Neural cell (in vitro differentiated cells): ENCODE data around the gene PTPN21. TPM values are rescaled to one million over a fixed set of nuclear protein-coding genes. Genes with fewer than 3 reads are reported as not detected.

Experiments used
- H2AFZ ChIP-seq: fragments of 200-600, 300-800 bp; sonication (generic), shearing (Covaris generic); 2 replicates; pipeline ENCODE4 v1.6.0; 2014; ENCODE audit warnings: low read depth, mild to moderate bottlenecking, antibody characterized with exemption, low read length, moderate library complexity
- H3F3A ChIP-seq: fragments of 200-600 bp; shearing (Covaris generic); 2 replicates; pipeline ENCODE4 v1.6.1; 2016; ENCODE audit warnings: mild to moderate bottlenecking, moderate library complexity, mixed read lengths, antibody characterized with exemption, low read length; ENCODE audit not compliant: insufficient read depth, poor library complexity, severe bottlenecking
- H3K27ac ChIP-seq: fragments of 200-600, 300-800 bp; sonication (generic), shearing (Covaris generic); 2 replicates; pipeline ENCODE4 v1.5.1; 2014; ENCODE audit warnings: mild to moderate bottlenecking, low read length, moderate library complexity
- H3K27me3 ChIP-seq: fragments of 300-800, 200-600 bp; sonication (generic), shearing (Covaris generic); 2 replicates; pipeline ENCODE4 v1.6.0; 2014; ENCODE audit warnings: mild to moderate bottlenecking, low read depth, low read length, moderate library complexity; ENCODE audit not compliant: insufficient read depth
- H3K36me3 ChIP-seq: fragments of 300-800, 200-600 bp; sonication (generic), shearing (Covaris generic); 2 replicates; pipeline ENCODE4 v1.5.1; 2014; ENCODE audit warnings: mild to moderate bottlenecking, antibody characterized with exemption, low read length, moderate library complexity; ENCODE audit not compliant: insufficient read depth
- H3K4me2 ChIP-seq: fragments of 300-800, 200-600 bp; sonication (generic), shearing (Covaris generic); 2 replicates; pipeline ENCODE4 v1.6.0; 2014; ENCODE audit warnings: mild to moderate bottlenecking, low read length
- H3K4me3 ChIP-seq: fragments of 300-800, 200-600 bp; sonication (generic), shearing (Covaris generic); 2 replicates; pipeline ENCODE4 v1.5.1; 2014; ENCODE audit warnings: mild to moderate bottlenecking, low read length, moderate library complexity
- H3K79me2 ChIP-seq: fragments of 200-600 bp; shearing (Covaris generic); replicated peaks from 2 replicates; pipeline ENCODE4 v1.6.0; 2014; ENCODE audit warnings: mild to moderate bottlenecking, low read length, moderate library complexity; ENCODE audit not compliant: insufficient read depth
- H3K9ac ChIP-seq: fragments of 300-800, 200-600 bp; sonication (generic), shearing (Covaris generic); 2 replicates; pipeline ENCODE4 v1.6.1; 2016; ENCODE audit warnings: mild to moderate bottlenecking, low read length, mixed read lengths
- H3K9me2 ChIP-seq: fragments of 200-600 bp; shearing (Covaris generic); 2 replicates; pipeline ENCODE4 v1.6.1; 2016; ENCODE audit warnings: mild to moderate bottlenecking, low read length, mixed read lengths; ENCODE audit not compliant: insufficient read depth
- H3K9me3 ChIP-seq: fragments of 200-600, 300-800 bp; sonication (generic), shearing (Covaris generic); 2 replicates; pipeline ENCODE4 v1.6.1; 2016; ENCODE audit warnings: mild to moderate bottlenecking, mixed run types, low read length, moderate library complexity, mixed read lengths
- H4K20me1 ChIP-seq: fragments of 200-600 bp; shearing (Covaris generic); 2 replicates; pipeline ENCODE4 v1.6.1; 2016; ENCODE audit warnings: mild to moderate bottlenecking, mixed run types; ENCODE audit not compliant: insufficient read depth
- EP300 ChIP-seq: fragments of 450-650 bp; conservative IDR thresholded peaks from 2 replicates; pipeline ENCODE4 v1.6.1; 2014; ENCODE audit warnings: antibody characterized with exemption, mild to moderate bottlenecking, moderate library complexity; ENCODE audit not compliant: poor library complexity, severe bottlenecking
- EZH2 ChIP-seq: fragments of 200-600, 300-800 bp; shearing (Covaris generic), sonication (generic); IDR thresholded peaks from 2 replicates; pipeline ENCODE4 v1.6.1; 2014; ENCODE audit warnings: antibody characterized with exemption, low read length, borderline replicate concordance, mild to moderate bottlenecking; ENCODE audit not compliant: insufficient read depth, poor library complexity, severe bottlenecking
- MXI1 ChIP-seq: fragments of 450-650 bp; conservative IDR thresholded peaks from 2 replicates; pipeline ENCODE4 v1.6.1; 2014; ENCODE audit warnings: antibody characterized with exemption, mild to moderate bottlenecking; ENCODE audit not compliant: poor library complexity, severe bottlenecking
- POLR2AphosphoS5 ChIP-seq: IDR thresholded peaks from 2 replicates; pipeline ENCODE4 v1.6.1; 2012
- RAD21 ChIP-seq: fragments of 450-650 bp; conservative IDR thresholded peaks from 2 replicates; pipeline ENCODE4 v1.6.1; 2014; ENCODE audit warnings: antibody characterized with exemption, mild to moderate bottlenecking, moderate library complexity
- SMC3 ChIP-seq: fragments of 450-650 bp; conservative IDR thresholded peaks from 2 replicates; pipeline ENCODE4 v1.6.1; 2014; ENCODE audit warnings: antibody characterized with exemption, mild to moderate bottlenecking, moderate library complexity; ENCODE audit not compliant: poor library complexity
- TAF1 ChIP-seq: IDR thresholded peaks from 2 replicates; pipeline ENCODE4 v1.6.1; 2012; ENCODE audit warnings: low read depth
- polyA plus RNA-seq: library from polyadenylated mRNA; depleted of rRNA; stranded (reverse); fragments of >200 nt; gene quantifications from 2 replicates; pipeline ENCODE4 v1.2.3, GENCODE V29; 2014
- TF ChIP-seq, protein P1 (sequence below): fragments of 450-650 bp; IDR thresholded peaks from 2 replicates; pipeline ENCODE4 v1.5.1; 2014; ENCODE audit warnings: antibody characterized with exemption, mild to moderate bottlenecking, moderate library complexity; ENCODE audit not compliant: poor library complexity, severe bottlenecking
- TF ChIP-seq, protein P2 (sequence below): IDR thresholded peaks from 2 replicates; pipeline ENCODE4 v1.6.1; 2012; ENCODE audit warnings: borderline replicate concordance

PTPN21 gene
- polyA plus RNA-seq, 1 donor from 2014 or later: 4.1 TPM

DNA sequence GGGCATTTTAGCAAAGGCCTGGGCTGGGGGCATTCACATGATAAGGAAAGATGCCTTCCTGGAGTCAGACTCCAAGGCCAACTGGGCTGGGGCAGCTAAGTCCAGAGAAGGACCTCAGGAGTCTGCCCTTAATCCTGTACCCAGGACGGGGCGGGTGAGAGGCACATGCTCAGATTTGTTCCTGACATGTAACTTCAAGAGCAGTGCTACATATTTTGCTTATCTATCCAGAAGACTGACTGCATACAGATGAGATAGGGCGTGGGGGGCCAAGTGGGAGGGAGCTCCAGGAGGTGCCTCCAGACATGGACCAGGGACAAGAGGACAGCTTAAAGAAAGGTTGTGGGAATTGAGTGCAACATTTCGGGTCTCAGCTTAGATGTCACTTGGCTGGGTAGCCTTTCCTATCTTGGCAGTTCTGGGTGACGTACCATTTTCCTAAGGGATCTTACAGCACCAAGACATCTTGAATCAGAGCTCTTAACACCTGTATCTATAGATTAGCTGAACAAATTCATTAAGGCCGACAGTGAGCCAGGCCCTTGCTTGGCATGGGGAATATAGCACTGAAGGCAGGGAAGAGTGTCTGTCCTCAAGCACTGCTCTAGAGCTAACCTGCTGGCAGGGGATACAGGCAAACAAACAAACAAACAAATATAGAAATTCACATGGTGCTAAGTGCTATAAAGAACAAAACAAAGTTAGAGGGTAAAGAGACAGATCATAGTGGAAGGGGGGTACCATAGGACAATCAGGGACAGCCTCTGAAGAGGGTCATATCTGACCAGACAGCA lies 61.2 kb downstream of the PTPN21 start:
- Histone ChIP-seq H3K9me3 (no peaks in the 10 kb centered on the region), H3K27me3 (no peaks in the 10 kb centered on the region), H3K9me2 (no peaks in the 10 kb centered on the region), H3K9ac (no peak overlapping the region), H2AFZ (no peak overlapping the region), H3K79me2 (no peaks in the 10 kb centered on the region), H3F3A (no peaks in the 10 kb centered on the region), H3K4me2 (no peak overlapping the region), H3K27ac (no peak overlapping the region), H3K4me3 (no peak overlapping the region), H3K36me3 (no peaks in the 10 kb centered on the region), H4K20me1 (no peaks in the 10 kb centered on the region)
- TF ChIP-seq SMC3: no peak
- TF ChIP-seq EZH2: no peak
- no peak for TF ChIP-seq RAD21
- TF ChIP-seq, protein P1, sequence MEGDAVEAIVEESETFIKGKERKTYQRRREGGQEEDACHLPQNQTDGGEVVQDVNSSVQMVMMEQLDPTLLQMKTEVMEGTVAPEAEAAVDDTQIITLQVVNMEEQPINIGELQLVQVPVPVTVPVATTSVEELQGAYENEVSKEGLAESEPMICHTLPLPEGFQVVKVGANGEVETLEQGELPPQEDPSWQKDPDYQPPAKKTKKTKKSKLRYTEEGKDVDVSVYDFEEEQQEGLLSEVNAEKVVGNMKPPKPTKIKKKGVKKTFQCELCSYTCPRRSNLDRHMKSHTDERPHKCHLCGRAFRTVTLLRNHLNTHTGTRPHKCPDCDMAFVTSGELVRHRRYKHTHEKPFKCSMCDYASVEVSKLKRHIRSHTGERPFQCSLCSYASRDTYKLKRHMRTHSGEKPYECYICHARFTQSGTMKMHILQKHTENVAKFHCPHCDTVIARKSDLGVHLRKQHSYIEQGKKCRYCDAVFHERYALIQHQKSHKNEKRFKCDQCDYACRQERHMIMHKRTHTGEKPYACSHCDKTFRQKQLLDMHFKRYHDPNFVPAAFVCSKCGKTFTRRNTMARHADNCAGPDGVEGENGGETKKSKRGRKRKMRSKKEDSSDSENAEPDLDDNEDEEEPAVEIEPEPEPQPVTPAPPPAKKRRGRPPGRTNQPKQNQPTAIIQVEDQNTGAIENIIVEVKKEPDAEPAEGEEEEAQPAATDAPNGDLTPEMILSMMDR: no peak
- TF ChIP-seq EP300: no peak
- no peak for TF ChIP-seq MXI1
- TF ChIP-seq POLR2AphosphoS5: no peak
- no peak for TF ChIP-seq TAF1
- TF ChIP-seq, protein P2, sequence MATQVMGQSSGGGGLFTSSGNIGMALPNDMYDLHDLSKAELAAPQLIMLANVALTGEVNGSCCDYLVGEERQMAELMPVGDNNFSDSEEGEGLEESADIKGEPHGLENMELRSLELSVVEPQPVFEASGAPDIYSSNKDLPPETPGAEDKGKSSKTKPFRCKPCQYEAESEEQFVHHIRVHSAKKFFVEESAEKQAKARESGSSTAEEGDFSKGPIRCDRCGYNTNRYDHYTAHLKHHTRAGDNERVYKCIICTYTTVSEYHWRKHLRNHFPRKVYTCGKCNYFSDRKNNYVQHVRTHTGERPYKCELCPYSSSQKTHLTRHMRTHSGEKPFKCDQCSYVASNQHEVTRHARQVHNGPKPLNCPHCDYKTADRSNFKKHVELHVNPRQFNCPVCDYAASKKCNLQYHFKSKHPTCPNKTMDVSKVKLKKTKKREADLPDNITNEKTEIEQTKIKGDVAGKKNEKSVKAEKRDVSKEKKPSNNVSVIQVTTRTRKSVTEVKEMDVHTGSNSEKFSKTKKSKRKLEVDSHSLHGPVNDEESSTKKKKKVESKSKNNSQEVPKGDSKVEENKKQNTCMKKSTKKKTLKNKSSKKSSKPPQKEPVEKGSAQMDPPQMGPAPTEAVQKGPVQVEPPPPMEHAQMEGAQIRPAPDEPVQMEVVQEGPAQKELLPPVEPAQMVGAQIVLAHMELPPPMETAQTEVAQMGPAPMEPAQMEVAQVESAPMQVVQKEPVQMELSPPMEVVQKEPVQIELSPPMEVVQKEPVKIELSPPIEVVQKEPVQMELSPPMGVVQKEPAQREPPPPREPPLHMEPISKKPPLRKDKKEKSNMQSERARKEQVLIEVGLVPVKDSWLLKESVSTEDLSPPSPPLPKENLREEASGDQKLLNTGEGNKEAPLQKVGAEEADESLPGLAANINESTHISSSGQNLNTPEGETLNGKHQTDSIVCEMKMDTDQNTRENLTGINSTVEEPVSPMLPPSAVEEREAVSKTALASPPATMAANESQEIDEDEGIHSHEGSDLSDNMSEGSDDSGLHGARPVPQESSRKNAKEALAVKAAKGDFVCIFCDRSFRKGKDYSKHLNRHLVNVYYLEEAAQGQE: no peak

DNA sequence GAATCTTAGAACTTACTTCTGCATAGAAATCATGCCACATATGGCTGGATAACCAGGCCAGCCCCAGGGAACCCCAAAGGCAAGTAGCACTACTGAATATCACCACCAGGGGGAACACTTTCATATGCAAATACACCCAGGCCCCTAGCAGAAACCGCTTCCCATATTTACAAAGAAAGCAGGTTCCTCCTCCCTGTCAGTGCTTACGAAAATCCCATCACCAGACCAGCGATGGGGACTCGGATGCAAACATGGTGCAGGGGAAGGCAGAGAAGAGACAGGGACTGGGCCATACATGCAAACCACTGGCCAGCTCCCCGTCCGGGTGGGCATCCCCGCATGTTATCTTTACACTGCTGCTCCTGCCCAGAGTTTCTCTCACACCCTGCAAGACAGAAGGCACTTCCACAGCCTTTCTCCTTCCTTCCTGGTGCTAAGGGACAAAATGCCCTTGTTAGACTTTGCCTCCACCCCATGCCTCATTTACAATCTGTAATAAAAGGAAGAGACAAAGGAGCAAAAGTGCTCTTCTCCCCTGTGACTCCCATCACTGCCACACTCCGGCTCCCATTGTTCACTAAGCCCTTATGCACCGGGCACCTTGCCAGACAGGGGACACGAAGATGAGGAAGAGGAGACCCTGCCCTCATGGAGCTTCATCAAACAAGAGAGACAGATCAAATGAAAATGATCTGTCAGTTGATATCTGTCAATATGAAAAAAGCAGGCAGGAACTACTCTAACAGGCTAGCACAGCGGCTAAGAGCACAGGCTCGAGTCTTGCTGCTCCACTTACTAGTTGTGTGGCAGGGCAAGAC lies 62.3 kb downstream of the PTPN21 start:
- no peaks in the 10 kb centered on the region for H3F3A ChIP-seq
- no peaks in the 10 kb centered on the region for H4K20me1 ChIP-seq
- no peak overlapping the region for H3K27ac ChIP-seq
- no peak overlapping the region for H2AFZ ChIP-seq
- no peak overlapping the region for H3K9ac ChIP-seq
- H3K4me3 ChIP-seq: no peak overlapping the region
- no peaks in the 10 kb centered on the region for H3K27me3 ChIP-seq
- H3K9me2 ChIP-seq: no peaks in the 10 kb centered on the region
- H3K4me2 ChIP-seq: no peak overlapping the region
- no peaks in the 10 kb centered on the region for H3K79me2 ChIP-seq
- H3K9me3 ChIP-seq: no peaks in the 10 kb centered on the region
- no peaks in the 10 kb centered on the region for H3K36me3 ChIP-seq
- peak; percentile 39 for TF ChIP-seq RAD21
- TF ChIP-seq SMC3: peak; percentile 58
- TF ChIP-seq POLR2AphosphoS5: no peak
- TF ChIP-seq, protein P1: peak; percentile 59
